ENCODE measurements around the gene FARSB.

The FARSB gene

GRCh38 chr2:222663479-222663878, 7.6 kb upstream of the FARSB start:
- no peak for DNase-seq (ENCODE audit: low read depth)
- TF ChIP-seq CTCF (conservative IDR thresholded peaks at IDR 0.05; ENCODE audit: low read depth, low read length): no peak
- no peak overlapping the region for H3K4me3 ChIP-seq (ENCODE audit: low read length)

GRCh38 chr2:222656526-222657446, 894 bp upstream of the FARSB start:
- no peak for DNase-seq (ENCODE audit: low read depth)
- TF ChIP-seq CTCF (conservative IDR thresholded peaks at IDR 0.05; ENCODE audit: low read depth, low read length): no peak

GRCh38 chr2:222653280-222653679, 2.6 kb downstream of the FARSB start:
- no peak for DNase-seq (ENCODE audit: low read depth)
- TF ChIP-seq CTCF (conservative IDR thresholded peaks at IDR 0.05; ENCODE audit: low read depth, low read length): no peak
- H3K4me3 ChIP-seq (ENCODE audit: low read length): no peak overlapping the region

More at GRCh38 chr2:222656526-222657446, 894 bp upstream of the FARSB start:
- peak overlapping the region; percentile 97 for H3K4me3 ChIP-seq (ENCODE audit: low read length)

GRCh38 chr2:222652491-222653255, 3.2 kb downstream of the FARSB start:
- no peak for TF ChIP-seq CTCF (conservative IDR thresholded peaks at IDR 0.05; ENCODE audit: low read depth, low read length)
- DNase-seq (ENCODE audit: low read depth): no peak
- no peak overlapping the region for H3K4me3 ChIP-seq (ENCODE audit: low read length)

GRCh38 chr2:222651718-222652418, 4.0 kb downstream of the FARSB start:
- DNase-seq (ENCODE audit: low read depth): no peak
- TF ChIP-seq CTCF (conservative IDR thresholded peaks at IDR 0.05; ENCODE audit: low read depth, low read length): no peak
- no peak overlapping the region for H3K4me3 ChIP-seq (ENCODE audit: low read length)

- DNase-seq (ENCODE audit: low read depth): no peak
- no peak for TF ChIP-seq CTCF (conservative IDR thresholded peaks at IDR 0.05; ENCODE audit: low read depth, low read length)
- H3K4me3 ChIP-seq (ENCODE audit: low read length): no peak overlapping the region
These were observed 6.1 kb downstream of the FARSB start for GRCh38 chr2:222649801-222650200.
